Hematopoietic multipotent progenitor cell treated with erythropoietin and hydrocortisone succinate and interleukin-3 and kit ligand, for 6 days (in vitro differentiated cells): ENCODE measurements around the gene TMEM145.
"Not testable (repeated sequence)": the region's sequence is repeated elsewhere in the genome, so short reads cannot be mapped to it uniquely, and the experiment has no call there.

Source experiments
- DNase-seq: peaks from one replicate; pipeline ENCODE4 v3.0.0-alpha.2; 2015

Gene TMEM145

GRCh38 chr19:42313096-42313839, at the start of gene TMEM145:
Gene TMEM145 (plus strand): TSS chr19:42313309. CDS start chr19:42313377, 68 bp downstream.
- DNase-seq, result peak; percentile 75

- not testable (repeated sequence) for DNase-seq
These were observed 47.0 kb upstream of the TMEM145 start for GRCh38 chr19:42266105-42266504.

- DNase-seq, result not testable (repeated sequence)
These were observed 46.0 kb upstream of the TMEM145 start for GRCh38 chr19:42266928-42267603.

- no peak for DNase-seq
These were observed 45.4 kb upstream of the TMEM145 start for GRCh38 chr19:42267644-42268141.

- peak; percentile 100 for DNase-seq
These were observed 44.9 kb upstream of the TMEM145 start for GRCh38 chr19:42268142-42268703.

- peak; percentile 100 for DNase-seq
These were observed 44.2 kb upstream of the TMEM145 start, which contains the start of gene CIC for GRCh38 chr19:42268704-42269477. Gene CIC (plus strand): TSS chr19:42269252. CDS start chr19:42271784, 2,532 bp downstream.

- DNase-seq, result no peak
These were observed 43.4 kb upstream of the TMEM145 start for GRCh38 chr19:42269478-42270345.

GRCh38 chr19:42270346-42271044, 42.6 kb upstream of the TMEM145 start:
- DNase-seq, result peak; percentile 86

GRCh38 chr19:42271045-42271419, 42.1 kb upstream of the TMEM145 start:
- DNase-seq, result peak; percentile 56

- no peak for DNase-seq
These were observed 41.1 kb upstream of the TMEM145 start for GRCh38 chr19:42271861-42272534.

- DNase-seq, result no peak
These were observed 40.6 kb upstream of the TMEM145 start for GRCh38 chr19:42272535-42272897.

- DNase-seq, result no peak
These were observed 40.1 kb upstream of the TMEM145 start for GRCh38 chr19:42272989-42273406.

GRCh38 chr19:42273407-42274064, 39.6 kb upstream of the TMEM145 start:
- DNase-seq, result no peak

- DNase-seq, result no peak
These were observed 38.9 kb upstream of the TMEM145 start for GRCh38 chr19:42274065-42274682.

- DNase-seq, result no peak
These were observed 38.0 kb upstream of the TMEM145 start for GRCh38 chr19:42275103-42275502.

- DNase-seq, result no peak
These were observed 37.6 kb upstream of the TMEM145 start for GRCh38 chr19:42275517-42275916.

GRCh38 chr19:42276284-42276683, 36.8 kb upstream of the TMEM145 start:
- DNase-seq, result no peak

- DNase-seq, result no peak
These were observed 36.3 kb upstream of the TMEM145 start for GRCh38 chr19:42276821-42277220.

GRCh38 chr19:42277821-42278451, 35.2 kb upstream of the TMEM145 start:
- DNase-seq, result no peak
